Spleen (tissue), 11 donors: ENCODE data around the gene TRIM2. TPM values are rescaled to one million over a fixed set of nuclear protein-coding genes. Genes with fewer than 3 reads are reported as not detected.

ENCODE experiments used
- DNase-seq: peaks from one replicate; pipeline ENCODE4 v3.0.0-alpha.2; 2020
- H3K27ac ChIP-seq, 8 donors: fragments of 200-600 bp; sonication (generic) in 7 of 8; 1 replicate in 4 of 8; 2 replicates in 4 of 8; pipeline versions ENCODE4 v1.5.0 to v1.8.0; 2016 to 2021; ENCODE audit warnings: inconsistent platforms in 4 of 8, mild to moderate bottlenecking in 4 of 8, moderate library complexity in 1 of 8
- H3K27me3 ChIP-seq, 7 donors: fragments of 200-600 bp; sonication (generic) in 6 of 7; replicated peaks in 1 of 7; 1 replicate in 4 of 7; 2 replicates in 3 of 7; pipeline versions ENCODE4 v1.5.0 to v1.8.0; 2016 to 2021; ENCODE audit warnings: inconsistent platforms in 3 of 7, mild to moderate bottlenecking in 1 of 7
- H3K36me3 ChIP-seq, 6 donors: fragments of 200-600 bp; sonication (generic) in 5 of 6; 1 replicate in 4 of 6; 2 replicates in 2 of 6; pipeline versions ENCODE4 v1.5.0 to v1.8.0; 2016 to 2021; ENCODE audit warnings: inconsistent platforms in 2 of 6
- H3K4me1 ChIP-seq, 6 donors: fragments of 200-600 bp; sonication (generic) in 5 of 6; 1 replicate in 3 of 6; 2 replicates in 3 of 6; pipeline versions ENCODE4 v1.5.0 to v1.8.0; 2016 to 2021; ENCODE audit warnings: inconsistent platforms in 3 of 6
- H3K4me3 ChIP-seq, 8 donors: fragments of 200-600 bp; sonication (generic) in 7 of 8; 1 replicate in 4 of 8; 2 replicates in 4 of 8; pipeline versions ENCODE4 v1.5.0 to v1.8.0; 2016 to 2021; ENCODE audit warnings: inconsistent platforms in 4 of 8, mild to moderate bottlenecking in 4 of 8, moderate library complexity in 2 of 8
- H3K9me3 ChIP-seq, 8 donors: fragments of 200-600 bp; sonication (generic) in 7 of 8; 1 replicate in 4 of 8; 2 replicates in 4 of 8; pipeline versions ENCODE4 v1.5.0 to v1.8.0; 2016 to 2021; ENCODE audit warnings: inconsistent platforms in 4 of 8
- CTCF ChIP-seq, 11 experiments: fragments of 200-600 bp in 7 of 11; fragments of 450-650 bp in 4 of 11; sonication (generic) in 4 of 11; IDR thresholded peaks in 8 of 11; conservative IDR thresholded peaks in 3 of 11; 1 replicate in 7 of 11; 2 replicates in 4 of 11; pipeline versions ENCODE4 v1.4.0 to v1.8.0; 2016 to 2021; ENCODE audit warnings: antibody characterized with exemption in 11 of 11, inconsistent platforms in 4 of 11, mild to moderate bottlenecking in 1 of 11
- POLR2A ChIP-seq, 3 donors: fragments of 450-650 bp; IDR thresholded peaks; one replicate each; pipeline ENCODE4 v1.5.1; 2017; ENCODE audit warnings: antibody characterized with exemption in 3 of 3, mild to moderate bottlenecking in 1 of 3
- POLR2AphosphoS5 ChIP-seq, 3 donors: sonication (generic); formaldehyde crosslinking; IDR thresholded peaks; one replicate each; pipeline ENCODE4 v1.5.1; 2017; ENCODE audit warnings: antibody characterized with exemption in 3 of 3
- WGBS, 5 donors: extraction: QIAGEN DNeasy Blood & Tissue Kit in 3 of 5; methylation state at CpG; one replicate each; pipeline versions ENCODE4 v1.1.5 to v1.1.7; 2013 to 2018; 5-methylcytosine and 5-hydroxymethylcytosine counted together
- intact Hi-C: fragments of 100-400 bp; cut with DNase I; formaldehyde crosslinking; loops from one replicate; pipeline ENCODE4 v1.15.0; 2023; ENCODE audit warnings: low total_unique reads
- polyA plus RNA-seq, 3 donors: library from polyadenylated mRNA; stranded (reverse); fragments of 200-250 nt; gene quantifications; one replicate each; pipeline ENCODE4 v1.2.1, GENCODE V29; 2013
- total RNA-seq, 7 donors: library from RNA; depleted of rRNA in 3 of 7; stranded (reverse); fragments of >200 nt in 3 of 7; fragmentation: NEBNext Ultra II Directional in 4 of 7; extraction: Animal tissue kit (Norgen Biotek cat#: 25700) in 4 of 7; gene quantifications; one replicate each; pipeline versions ENCODE4 v1.1.0 to v1.2.1, GENCODE V29; 2016 to 2021
- donor health status: healthy with polysubstance abuse.
- donor health status: DM: no; HTN: no; CAD: no; lungs with moderate emphysema.
- donor health status: DM: no; HTN: no; CAD: no.
- donor health status: Bipolar disorder and iron deficiency.
- donor health status: healthy.
- donor health status: DM: no; HTN: no; CAD: no.
- donor health status: DM: yes; HTN: yes; CAD: no.

Gene TRIM2
- total and polyA plus RNA-seq, 10 donors = 3.2 to 77.9 (median 45.3) TPM

- 79 to 90% (median 89%) methylated on average over 3 of the region's 3 CpGs for WGBS, 5 donors
- no peak overlapping the region for H3K27ac ChIP-seq
- no peaks in the 10 kb centered on the region for H3K36me3 ChIP-seq
- H3K9me3 ChIP-seq = no peaks in the 10 kb centered on the region
- intact Hi-C loops = no loop called here
- no peak for DNase-seq
- H3K4me3 ChIP-seq = no peak overlapping the region
- H3K27me3 ChIP-seq = no peaks in the 10 kb centered on the region
- TF ChIP-seq POLR2AphosphoS5 (IDR thresholded peaks at IDR 0.05) (no peak), POLR2A (IDR thresholded peaks at IDR 0.05) (no peak), CTCF (IDR thresholded peaks at IDR 0.05 in 8 of 11, conservative IDR thresholded peaks at IDR 0.05 in 3 of 11) (no peak)
- H3K4me1 ChIP-seq = no peaks in the 10 kb centered on the region
Observed at GRCh38 chr4:153362184-153362583, 157.9 kb downstream of the TRIM2 start.

GRCh38 chr4:153364061-153364460, 159.8 kb downstream of the TRIM2 start:
- Histone ChIP-seq H3K4me1 (no peaks in the 10 kb centered on the region), H3K9me3 (no peaks in the 10 kb centered on the region), H3K4me3 (no peak overlapping the region), H3K27me3 (no peaks in the 10 kb centered on the region), H3K36me3 (no peaks in the 10 kb centered on the region), H3K27ac (no peak overlapping the region)
- DNase-seq = no peak
- TF ChIP-seq CTCF (IDR thresholded peaks at IDR 0.05 in 8 of 11, conservative IDR thresholded peaks at IDR 0.05 in 3 of 11) (no peak), POLR2A (IDR thresholded peaks at IDR 0.05) (no peak)
- intact Hi-C loops = no loop called here
- WGBS, 5 donors = 93 to 100% (median 99%) methylated on average over 4 of the region's 4 CpGs

- intact Hi-C loops = no loop called here
- Histone ChIP-seq H3K9me3 (no peaks in the 10 kb centered on the region), H3K4me1 (no peaks in the 10 kb centered on the region), H3K27ac (no peak overlapping the region), H3K4me3 (no peak overlapping the region), H3K27me3 (no peaks in the 10 kb centered on the region), H3K36me3 (no peaks in the 10 kb centered on the region)
- no peak for DNase-seq
- TF ChIP-seq POLR2A (IDR thresholded peaks at IDR 0.05) (no peak), POLR2AphosphoS5 (IDR thresholded peaks at IDR 0.05) (no peak), CTCF (IDR thresholded peaks at IDR 0.05 in 8 of 11, conservative IDR thresholded peaks at IDR 0.05 in 3 of 11) (no peak)
- 85 to 93% (median 89%) methylated on average over 2 of the region's 2 CpGs for WGBS, 5 donors
Observed at GRCh38 chr4:153365003-153365402, 160.8 kb downstream of the TRIM2 start.

GRCh38 chr4:153366486-153366885, 162.2 kb downstream of the TRIM2 start:
- H3K4me3 ChIP-seq = no peak overlapping the region
- intact Hi-C loops = no loop called here
- no peaks in the 10 kb centered on the region for H3K27me3 ChIP-seq
- no peak overlapping the region for H3K27ac ChIP-seq
- no peaks in the 10 kb centered on the region for H3K36me3 ChIP-seq
- DNase-seq = no peak
- WGBS, 5 donors = 87 to 95% (median 89%) methylated on average over 1 of the region's 1 CpG
- H3K9me3 ChIP-seq = no peaks in the 10 kb centered on the region
- no peak for TF ChIP-seq CTCF (IDR thresholded peaks at IDR 0.05 in 8 of 11, conservative IDR thresholded peaks at IDR 0.05 in 3 of 11)
- TF ChIP-seq POLR2AphosphoS5 (IDR thresholded peaks at IDR 0.05) = no peak
- TF ChIP-seq POLR2A (IDR thresholded peaks at IDR 0.05) = no peak
- H3K4me1 ChIP-seq = no peaks in the 10 kb centered on the region
